Transverse colon (tissue), 4 donors: ENCODE measurements around the gene FAM200B. TPM values are rescaled to one million over a fixed set of nuclear protein-coding genes. Genes with fewer than 3 reads are reported as not detected.

Source experiments
- DNase-seq: peaks from one replicate; pipeline ENCODE4 v3.0.0-alpha.2; 2019
- H3K27ac ChIP-seq, 4 donors: fragments of 200-600 bp; sonication (generic); 2 replicates each; pipeline ENCODE4 v1.5.1; 2016 to 2018; ENCODE audit warnings: inconsistent platforms in 4 of 4
- H3K27me3 ChIP-seq: fragments of 200-600 bp; sonication (generic); 2 replicates; pipeline ENCODE4 v1.5.1; 2017; ENCODE audit warnings: inconsistent platforms
- H3K36me3 ChIP-seq, 4 donors: fragments of 200-600 bp; sonication (generic); 2 replicates each; pipeline ENCODE4 v1.5.1; 2017 to 2019; ENCODE audit warnings: inconsistent platforms in 4 of 4
- H3K4me1 ChIP-seq, 4 donors: fragments of 200-600 bp; sonication (generic); 2 replicates each; pipeline ENCODE4 v1.5.1; 2017 to 2020; ENCODE audit warnings: inconsistent platforms in 4 of 4
- H3K4me3 ChIP-seq, 4 donors: fragments of 200-600 bp; sonication (generic); 1 replicate in 1 of 4; 2 replicates in 3 of 4; pipeline versions ENCODE4 v1.5.1 to v1.6.1; 2017 to 2019; ENCODE audit warnings: inconsistent platforms in 4 of 4
- H3K9me3 ChIP-seq, 2 donors: fragments of 200-600 bp; sonication (generic); 2 replicates each; pipeline ENCODE4 v1.5.1; 2017 to 2019; ENCODE audit warnings: inconsistent platforms in 2 of 2
- CTCF ChIP-seq, 5 experiments: fragments of 200-600 bp in 3 of 5; fragments of 450-650 bp in 2 of 5; sonication (generic) in 3 of 5; IDR thresholded peaks; 1 replicate in 2 of 5; 2 replicates in 3 of 5; pipeline ENCODE4 v1.5.1; 2016 to 2017; ENCODE audit warnings: antibody characterized with exemption in 5 of 5, inconsistent platforms in 3 of 5, mild to moderate bottlenecking in 2 of 5, moderate library complexity in 1 of 5
- EP300 ChIP-seq: sonication (generic); formaldehyde crosslinking; IDR thresholded peaks from one replicate; pipeline ENCODE4 v1.6.1; 2017; ENCODE audit warnings: antibody characterized with exemption, low read depth
- POLR2A ChIP-seq: fragments of 450-650 bp; IDR thresholded peaks from one replicate; pipeline ENCODE4 v1.6.1; 2016; ENCODE audit warnings: antibody characterized with exemption, mild to moderate bottlenecking, moderate library complexity
- POLR2AphosphoS5 ChIP-seq, 3 donors: sonication (generic); formaldehyde crosslinking; IDR thresholded peaks; one replicate each; pipeline ENCODE4 v1.6.1; 2016; ENCODE audit warnings: antibody characterized with exemption in 3 of 3
- WGBS, 2 donors: methylation state at CpG; one replicate each; pipeline ENCODE4 v1.1.5; 2018; ENCODE audit warnings: low coverage in 1 of 2; 5-methylcytosine and 5-hydroxymethylcytosine counted together
- in situ Hi-C, 4 donors: fragments of 200-750 bp; cut with MboI; loops; one replicate each; pipeline versions ENCODE4 v1.15.0 to v1.15.1; 2017; ENCODE audit warnings: low sequenced_read_pairs in 3 of 4, low pct_ligation_motif_present in 1 of 4, low pct_unique_long_range_greater_than_20kb in 1 of 4
- intact Hi-C: fragments of 100-400 bp; cut with DNase I; formaldehyde crosslinking; loops from one replicate; pipeline ENCODE4 v1.15.1; 2023; ENCODE audit warnings: low total_unique reads
- total RNA-seq, 4 donors: library from RNA; depleted of rRNA; stranded (reverse); fragments of >200 nt; gene quantifications; one replicate each; pipeline ENCODE4 v1.1.0, GENCODE V29; 2016

FAM200B gene
- total RNA-seq, 4 donors from 2014 or later, result 6.4 to 46.6 (median 28.0) TPM

GRCh38 chr4:15714141-15714540, 32.5 kb downstream of the FAM200B start:
- H3K27ac ChIP-seq, result no peak overlapping the region
- intact Hi-C loops (no loop called here), in situ Hi-C loops (no loop called here)
- 80 to 85% methylated on average over 1 of the region's 1 CpG for WGBS, 2 donors
- no peak for DNase-seq
- H3K27me3 ChIP-seq, result no peaks in the 10 kb centered on the region
- no peak overlapping the region for H3K4me3 ChIP-seq
- TF ChIP-seq POLR2AphosphoS5 (IDR thresholded peaks at IDR 0.05), result no peak
- no peak for TF ChIP-seq CTCF (IDR thresholded peaks at IDR 0.05)
- no peak for TF ChIP-seq POLR2A
- TF ChIP-seq EP300, result no peak
- no peaks in the 10 kb centered on the region for H3K9me3 ChIP-seq
- H3K4me1 ChIP-seq, result peaks cover 0 to 14% (median 6%) of the 10 kb centered on the region in 4 donors
- H3K36me3 ChIP-seq, result no peaks in the 10 kb centered on the region

- intact Hi-C loops, result loop anchor here (5.0 kb wide), 1 partner anchor 1262 kb away; no protein-coding TSS in a partner anchor
- no peak overlapping the region for H3K4me3 ChIP-seq
- WGBS, 2 donors, result 61 to 75% methylated on average over 8 of the region's 8 CpGs
- peaks cover 0 to 14% (median 7%) of the 10 kb centered on the region in 4 donors for H3K4me1 ChIP-seq
- H3K27me3 ChIP-seq, result no peaks in the 10 kb centered on the region
- TF ChIP-seq CTCF (IDR thresholded peaks at IDR 0.05), result no peak
- TF ChIP-seq POLR2A, result no peak
- no peak for TF ChIP-seq POLR2AphosphoS5 (IDR thresholded peaks at IDR 0.05)
- TF ChIP-seq EP300, result no peak
- no peaks in the 10 kb centered on the region for H3K9me3 ChIP-seq
- H3K36me3 ChIP-seq, result no peaks in the 10 kb centered on the region
- DNase-seq, result no peak
- no peak overlapping the region for H3K27ac ChIP-seq
- in situ Hi-C loops, result no loop called here
Observed at GRCh38 chr4:15714646-15715435, 33.2 kb downstream of the FAM200B start.

- H3K9me3 ChIP-seq, result no peaks in the 10 kb centered on the region
- no peaks in the 10 kb centered on the region for H3K36me3 ChIP-seq
- TF ChIP-seq CTCF (IDR thresholded peaks at IDR 0.05), result no peak
- no peak for TF ChIP-seq POLR2AphosphoS5 (IDR thresholded peaks at IDR 0.05)
- TF ChIP-seq EP300, result no peak
- TF ChIP-seq POLR2A, result no peak
- intact Hi-C loops (loop anchor here (5.0 kb wide), 1 partner anchor 1261 kb away; no protein-coding TSS in a partner anchor), in situ Hi-C loops (no loop called here)
- DNase-seq, result no peak
- peaks cover 0 to 14% (median 7%) of the 10 kb centered on the region in 4 donors for H3K4me1 ChIP-seq
- 33 to 65% methylated on average over 1 to 3 of the region's 3 CpGs for WGBS, 2 donors
- H3K27me3 ChIP-seq, result no peaks in the 10 kb centered on the region
- no peak overlapping the region for H3K4me3 ChIP-seq
- no peak overlapping the region for H3K27ac ChIP-seq
Observed at GRCh38 chr4:15716115-15716514, 34.5 kb downstream of the FAM200B start.

GRCh38 chr4:15717086-15717485, 35.5 kb downstream of the FAM200B start:
- intact Hi-C loops, result loop anchor here (5.0 kb wide), 1 partner anchor 1260 kb away; no protein-coding TSS in a partner anchor
- DNase-seq, result no peak
- no peaks in the 10 kb centered on the region for H3K9me3 ChIP-seq
- peaks cover 0 to 14% (median 7%) of the 10 kb centered on the region in 4 donors for H3K4me1 ChIP-seq
- in situ Hi-C loops, result no loop called here
- H3K27me3 ChIP-seq, result no peaks in the 10 kb centered on the region
- TF ChIP-seq POLR2AphosphoS5 (IDR thresholded peaks at IDR 0.05) (no peak), EP300 (no peak), CTCF (IDR thresholded peaks at IDR 0.05) (no peak), POLR2A (no peak)
- 73 to 77% methylated on average over 6 of the region's 6 CpGs for WGBS, 2 donors
- H3K36me3 ChIP-seq, result no peaks in the 10 kb centered on the region
- H3K4me3 ChIP-seq, result no peak overlapping the region
- H3K27ac ChIP-seq, result peak overlapping the region in 2 of 4 donors; percentile 2 to 16
